BE2C (cell line): ENCODE data around the gene PUS1.
A peak's percentile ranks its signal among the peaks of the same experiment; 100 is the strongest.

ENCODE experiments used
- DNase-seq: peaks from one replicate; pipeline ENCODE4 v3.0.0-alpha.2; 2020
- H3K27me3 ChIP-seq: fragments of 250-450 bp; sonication (Bioruptor Pico); 2 replicates; pipeline ENCODE4 v1.5.1; 2020; ENCODE audit warnings: mild to moderate bottlenecking
- H3K36me3 ChIP-seq: fragments of 250-450 bp; sonication (Bioruptor Pico); 2 replicates; pipeline ENCODE4 v1.5.1; 2020; ENCODE audit warnings: mild to moderate bottlenecking
- H3K4me1 ChIP-seq: fragments of 250-450 bp; sonication (Bioruptor Pico); 2 replicates; pipeline ENCODE4 v1.5.1; 2020
- H3K4me3 ChIP-seq: 2 replicates; pipeline ENCODE4 v1.5.1; 2011; ENCODE audit warnings: low read depth, low read length
- H3K9me3 ChIP-seq: fragments of 250-450 bp; sonication (Bioruptor Pico); 2 replicates; pipeline ENCODE4 v1.5.1; 2020
- TF ChIP-seq, protein P1 (sequence below): IDR thresholded peaks from 2 replicates; pipeline ENCODE4 v1.5.1; 2012; ENCODE audit warnings: mild to moderate bottlenecking, low read depth, low read length

Gene PUS1

GRCh38 chr12:131917711-131918306 lies 11.3 kb upstream of the PUS1 start:
- Histone ChIP-seq H3K4me3 (no peak overlapping the region), H3K27me3 (no peaks in the 10 kb centered on the region), H3K9me3 (no peaks in the 10 kb centered on the region), H3K4me1 (peaks cover 5% of the 10 kb centered on the region), H3K36me3 (peaks cover 15% of the 10 kb centered on the region)
- peak; percentile 11 for DNase-seq
- TF ChIP-seq, protein P1, sequence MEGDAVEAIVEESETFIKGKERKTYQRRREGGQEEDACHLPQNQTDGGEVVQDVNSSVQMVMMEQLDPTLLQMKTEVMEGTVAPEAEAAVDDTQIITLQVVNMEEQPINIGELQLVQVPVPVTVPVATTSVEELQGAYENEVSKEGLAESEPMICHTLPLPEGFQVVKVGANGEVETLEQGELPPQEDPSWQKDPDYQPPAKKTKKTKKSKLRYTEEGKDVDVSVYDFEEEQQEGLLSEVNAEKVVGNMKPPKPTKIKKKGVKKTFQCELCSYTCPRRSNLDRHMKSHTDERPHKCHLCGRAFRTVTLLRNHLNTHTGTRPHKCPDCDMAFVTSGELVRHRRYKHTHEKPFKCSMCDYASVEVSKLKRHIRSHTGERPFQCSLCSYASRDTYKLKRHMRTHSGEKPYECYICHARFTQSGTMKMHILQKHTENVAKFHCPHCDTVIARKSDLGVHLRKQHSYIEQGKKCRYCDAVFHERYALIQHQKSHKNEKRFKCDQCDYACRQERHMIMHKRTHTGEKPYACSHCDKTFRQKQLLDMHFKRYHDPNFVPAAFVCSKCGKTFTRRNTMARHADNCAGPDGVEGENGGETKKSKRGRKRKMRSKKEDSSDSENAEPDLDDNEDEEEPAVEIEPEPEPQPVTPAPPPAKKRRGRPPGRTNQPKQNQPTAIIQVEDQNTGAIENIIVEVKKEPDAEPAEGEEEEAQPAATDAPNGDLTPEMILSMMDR = no peak

DNA sequence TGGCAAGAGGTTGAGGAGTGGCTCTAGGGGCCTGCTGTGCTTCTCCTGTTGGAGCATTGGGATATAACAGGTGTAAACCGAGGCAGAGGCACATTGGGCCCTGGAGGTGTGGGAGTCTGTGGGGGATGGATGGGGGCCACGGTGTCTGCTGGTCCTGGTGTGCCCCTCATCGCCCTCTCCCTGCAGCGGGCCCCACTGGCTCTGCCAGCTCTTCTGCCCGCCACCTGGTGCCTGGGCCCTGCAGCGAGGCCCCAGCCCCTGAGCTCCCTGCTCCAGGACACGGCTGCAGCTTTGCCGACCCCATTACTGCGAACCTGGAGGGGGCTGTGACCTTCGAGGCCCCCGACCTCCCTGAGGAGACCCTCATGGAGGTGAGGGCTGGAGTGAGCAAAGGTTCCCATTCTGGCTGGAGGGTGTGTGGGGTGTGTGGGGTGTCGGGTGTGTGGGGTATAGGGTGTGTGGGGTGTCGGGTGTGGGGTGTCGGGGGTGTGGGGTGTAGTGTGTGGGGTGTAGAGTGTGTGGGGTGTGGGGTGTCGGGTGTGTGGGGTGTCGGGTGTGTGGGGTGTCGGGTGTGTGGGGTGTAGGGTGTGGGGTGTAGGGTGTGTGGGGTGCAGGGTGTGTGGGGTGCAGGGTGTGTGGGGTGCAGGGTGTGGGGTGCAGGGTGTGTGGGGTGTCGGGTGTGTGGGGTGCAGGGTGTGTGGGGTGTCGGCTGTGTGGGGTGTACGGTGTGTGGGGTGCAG lies 10.6 kb upstream of the PUS1 start:
- Histone ChIP-seq H3K9me3 (no peaks in the 10 kb centered on the region), H3K36me3 (peaks cover 15% of the 10 kb centered on the region), H3K4me1 (no peaks in the 10 kb centered on the region), H3K4me3 (no peak overlapping the region), H3K27me3 (no peaks in the 10 kb centered on the region)
- TF ChIP-seq, protein P1 = no peak
- no peak for DNase-seq

DNA sequence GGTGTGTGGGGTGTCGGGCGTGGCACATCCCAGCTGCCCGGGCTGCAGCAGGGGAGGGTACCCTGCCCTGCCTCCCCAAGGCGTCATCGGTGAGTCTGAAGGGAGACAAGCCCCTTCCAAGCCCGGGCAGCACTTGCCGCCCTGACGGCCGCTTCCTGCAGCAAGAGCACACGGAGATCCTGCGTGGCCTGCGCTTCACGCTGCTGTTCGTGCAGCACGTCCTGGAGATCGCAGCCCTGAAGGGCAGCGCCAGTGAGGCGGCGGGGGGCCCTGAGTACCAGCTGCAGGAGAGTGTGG lies 10.1 kb upstream of the PUS1 start:
- peaks cover 15% of the 10 kb centered on the region for H3K36me3 ChIP-seq

GRCh38 chr12:131919366-131920156 lies 9.5 kb upstream of the PUS1 start:
- H3K4me1 ChIP-seq = no peaks in the 10 kb centered on the region
- H3K36me3 ChIP-seq = peaks cover 15% of the 10 kb centered on the region
- DNase-seq = peak; percentile 8
- H3K9me3 ChIP-seq = no peaks in the 10 kb centered on the region
- TF ChIP-seq, protein P1 = no peak
- no peaks in the 10 kb centered on the region for H3K27me3 ChIP-seq
- H3K4me3 ChIP-seq = no peak overlapping the region

More for the DNA sequence above, 10.1 kb upstream of the PUS1 start:
- TF ChIP-seq, protein P1 = no peak
- Histone ChIP-seq H3K4me1 (no peaks in the 10 kb centered on the region), H3K4me3 (no peak overlapping the region), H3K9me3 (no peaks in the 10 kb centered on the region), H3K27me3 (no peaks in the 10 kb centered on the region)
- DNase-seq = no peak

GRCh38 chr12:131920157-131920508 lies 8.9 kb upstream of the PUS1 start:
- no peaks in the 10 kb centered on the region for H3K27me3 ChIP-seq
- peaks cover 15% of the 10 kb centered on the region for H3K36me3 ChIP-seq
- H3K4me3 ChIP-seq = no peak overlapping the region
- TF ChIP-seq, protein P1 = no peak
- H3K9me3 ChIP-seq = no peaks in the 10 kb centered on the region
- H3K4me1 ChIP-seq = no peaks in the 10 kb centered on the region
- DNase-seq = no peak
